Adipose tissue (tissue), 3 donors: ENCODE measurements around the gene ITGB2. TPM values are rescaled to one million over a fixed set of nuclear protein-coding genes. Genes with fewer than 3 reads are reported as not detected.

ENCODE experiments used
- H3K27ac ChIP-seq: one replicate; pipeline ENCODE4 v1.5.1; 2013; ENCODE audit warnings: low read depth, low read length
- WGBS, 3 donors: extraction: QIAGEN DNeasy Blood & Tissue Kit; methylation state at CpG; one replicate each; pipeline ENCODE4 v1.1.7; 2013; 5-methylcytosine and 5-hydroxymethylcytosine counted together
- polyA plus RNA-seq, 3 donors: library from polyadenylated mRNA; stranded (reverse); fragments of 200-250 nt; gene quantifications; one replicate each; pipeline ENCODE4 v1.2.3, GENCODE V29; 2013
- donor health status: healthy with polysubstance abuse.
- donor health status: Bipolar disorder and iron deficiency.
- donor health status: healthy.

Gene ITGB2
- polyA plus RNA-seq = 10 to 100 TPM in 2 of 3 donors, 1 to 10 TPM in 1; 9.5 to 81.7 (median 32.5) TPM

- peak within 1 kb of the TSS; percentile 79 for H3K27ac ChIP-seq
- WGBS, 3 donors = 37 to 58% (median 48%) methylated on average over 27 to 29 of the region's 29 CpGs
Observed at GRCh38 chr21:44920694-44921604, at the start of gene ITGB2. Gene ITGB2 (minus strand): TSS chr21:44920899. CDS start chr21:44910782, 10,117 bp downstream.

DNA sequence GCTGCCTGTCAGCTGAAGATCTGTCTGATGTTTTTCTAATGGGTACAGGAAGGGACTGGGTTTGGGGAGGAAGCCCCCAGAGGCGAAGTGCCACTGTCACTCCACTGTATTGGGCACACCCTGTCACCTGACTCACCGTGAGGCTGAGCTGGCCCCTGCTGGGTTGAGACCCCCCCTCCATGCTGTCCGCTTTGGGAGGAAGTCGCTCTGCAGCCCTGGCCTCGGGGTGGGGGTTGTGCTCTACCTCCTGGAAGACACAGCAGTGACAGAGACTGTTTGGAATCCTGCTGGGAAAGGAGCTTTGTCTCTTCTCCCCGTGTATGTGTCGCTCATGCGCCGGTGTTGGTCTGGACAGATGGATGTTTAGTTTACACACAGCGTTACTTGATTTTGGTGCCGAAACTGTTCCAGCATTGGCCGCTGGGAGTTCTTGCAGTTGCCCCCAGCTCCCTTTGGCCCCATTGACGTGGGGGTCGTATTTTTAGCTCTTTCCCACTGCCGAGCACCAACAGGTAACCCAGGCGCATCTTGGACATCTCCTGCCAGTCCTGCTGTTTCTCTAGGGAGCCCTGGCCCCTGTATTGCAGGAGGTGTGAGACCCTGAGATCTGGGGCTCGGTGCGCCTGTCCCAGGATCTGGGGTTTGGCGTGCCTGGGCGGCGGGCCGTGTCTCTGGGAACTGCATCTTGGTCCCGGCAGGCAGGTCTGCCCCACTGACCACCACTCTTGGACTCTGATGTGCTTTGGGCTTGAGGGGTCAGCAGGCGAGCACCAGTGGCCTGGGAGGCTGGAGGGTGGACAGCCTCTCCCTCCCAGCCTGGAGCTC, 49.4 kb upstream of the ITGB2 start:
- WGBS, 3 donors = 76 to 86% (median 79%) methylated on average over 24 of the region's 24 CpGs
- H3K27ac ChIP-seq = no peak overlapping the region

- WGBS, 3 donors = 78 to 85% (median 82%) methylated on average over 20 of the region's 20 CpGs
- no peak overlapping the region for H3K27ac ChIP-seq
Observed at GRCh38 chr21:44969066-44969670, 48.5 kb upstream of the ITGB2 start.

GRCh38 chr21:44967082-44968047, 46.7 kb upstream of the ITGB2 start:
- no peak overlapping the region for H3K27ac ChIP-seq
- WGBS, 3 donors = 68 to 83% (median 79%) methylated on average over 32 to 38 of the region's 38 CpGs

- WGBS, 3 donors = 56 to 75% (median 59%) methylated on average over 29 to 30 of the region's 30 CpGs
- H3K27ac ChIP-seq = no peak overlapping the region
Observed at GRCh38 chr21:44966135-44967081, 45.7 kb upstream of the ITGB2 start.

DNA sequence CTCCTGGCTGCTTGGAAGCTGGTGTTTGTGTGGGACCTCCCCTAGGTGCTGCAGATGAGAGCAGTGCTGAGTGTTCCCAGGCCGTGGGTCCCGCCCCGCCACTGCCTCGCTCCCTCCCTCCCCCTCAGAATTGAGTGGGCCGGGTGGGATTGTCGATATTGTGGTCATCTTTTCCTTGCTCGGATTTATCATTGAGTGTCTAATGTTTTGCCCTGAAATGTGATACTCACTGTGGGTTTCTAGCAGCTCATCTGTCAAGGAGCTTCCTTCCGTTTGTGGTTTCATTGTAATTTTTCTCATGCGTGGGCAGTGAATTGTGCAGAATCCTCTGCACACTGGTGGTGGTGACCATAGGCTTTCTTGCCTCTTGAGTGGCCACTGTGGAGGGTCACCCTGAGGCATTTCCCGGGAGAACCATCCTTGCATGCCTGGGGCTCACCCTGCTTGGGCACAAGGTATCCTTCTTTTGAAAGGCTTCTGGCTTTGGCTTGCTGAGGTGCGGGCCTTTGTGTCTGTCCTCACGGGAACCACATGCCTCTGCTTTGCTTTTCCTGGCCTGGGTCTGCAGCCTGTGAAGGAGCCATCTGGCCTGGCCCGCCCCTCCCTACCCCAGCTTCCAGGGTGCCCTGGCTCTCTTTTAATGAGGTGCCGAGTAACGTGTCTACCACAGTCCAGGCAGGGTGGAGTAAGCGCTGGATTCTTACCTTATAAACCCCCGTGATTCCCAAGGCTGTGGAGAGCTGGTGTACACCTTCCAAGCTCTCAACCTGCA, 44.7 kb upstream of the ITGB2 start:
- H3K27ac ChIP-seq = no peak overlapping the region
- WGBS, 3 donors = 68 to 86% (median 69%) methylated on average over 17 of the region's 17 CpGs

DNA sequence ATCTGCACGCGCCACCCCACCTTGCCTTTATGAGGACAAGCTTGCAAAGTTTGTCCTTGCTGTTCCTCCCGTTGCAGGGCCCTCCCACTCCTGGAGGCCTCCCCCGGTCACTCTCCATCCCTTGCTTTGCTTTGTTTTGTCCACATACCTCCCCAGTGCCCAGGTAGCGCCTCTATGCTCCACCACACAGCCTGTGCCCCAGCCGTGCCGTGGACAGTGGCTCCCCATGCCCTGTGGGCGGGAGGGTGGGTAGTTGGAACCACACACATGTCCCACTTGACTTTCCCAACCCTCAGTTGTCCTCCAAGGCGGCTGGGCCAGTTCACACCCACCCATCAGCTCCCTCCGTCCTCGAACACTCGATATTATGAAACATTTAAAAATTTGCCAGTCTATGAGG, 43.7 kb upstream of the ITGB2 start:
- H3K27ac ChIP-seq = no peak overlapping the region
- WGBS, 3 donors = 88 to 98% (median 88%) methylated on average over 12 of the region's 12 CpGs

GRCh38 chr21:44962403-44962966, 41.8 kb upstream of the ITGB2 start:
- no peak overlapping the region for H3K27ac ChIP-seq
- 57 to 86% (median 67%) methylated on average over 9 of the region's 9 CpGs for WGBS, 3 donors

GRCh38 chr21:44960141-44961092, 39.7 kb upstream of the ITGB2 start:
- WGBS, 3 donors = 89 to 94% (median 91%) methylated on average over 23 of the region's 23 CpGs
- H3K27ac ChIP-seq = no peak overlapping the region

DNA sequence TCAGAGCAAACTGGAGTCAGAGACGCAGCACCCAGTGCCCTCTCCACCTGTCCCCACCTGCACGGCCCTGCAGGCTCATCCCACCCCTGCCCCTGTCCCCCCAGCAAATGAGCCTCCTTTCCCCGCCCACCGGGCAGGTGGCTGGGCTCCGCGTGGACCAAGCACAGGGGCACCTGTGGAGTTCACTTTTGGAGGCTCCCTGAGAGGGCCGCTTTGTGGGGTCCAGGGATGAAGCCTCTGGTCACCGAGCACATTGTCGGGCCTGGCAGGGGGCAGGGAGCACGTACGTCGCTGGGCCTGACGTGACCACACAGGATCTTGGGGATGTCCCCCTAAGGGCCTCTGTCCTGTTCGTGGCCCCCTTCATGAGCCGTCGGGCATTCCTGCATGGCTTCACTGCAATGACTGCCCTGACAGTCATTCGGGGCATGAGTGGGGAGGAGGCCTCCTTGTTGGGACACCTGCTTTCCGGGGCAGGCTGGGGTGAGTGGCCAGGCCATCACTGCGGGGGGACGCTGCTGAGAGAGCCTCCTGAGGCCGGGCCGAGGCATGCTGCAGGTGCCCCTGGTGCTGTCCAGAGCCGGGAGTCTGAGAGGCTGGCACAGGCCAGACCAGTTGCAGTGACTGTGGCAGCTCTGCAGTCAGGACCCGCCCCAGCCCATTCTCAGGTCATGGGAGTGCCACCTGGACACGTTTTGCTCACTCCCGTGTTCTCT, 38.8 kb upstream of the ITGB2 start:
- no peak overlapping the region for H3K27ac ChIP-seq
- WGBS, 3 donors = 86 to 87% (median 86%) methylated on average over 24 to 26 of the region's 26 CpGs

GRCh38 chr21:44958471-44959191, 37.9 kb upstream of the ITGB2 start:
- 41 to 72% (median 43%) methylated on average over 25 to 28 of the region's 28 CpGs for WGBS, 3 donors
- no peak overlapping the region for H3K27ac ChIP-seq

GRCh38 chr21:44957901-44958451, 37.3 kb upstream of the ITGB2 start:
- no peak overlapping the region for H3K27ac ChIP-seq
- 73 to 87% (median 75%) methylated on average over 26 of the region's 26 CpGs for WGBS, 3 donors
